Fibroblast of villous mesenchyme (primary cell): Measurements from ENCODE around the gene ITPRIP. TPM values are rescaled to one million over a fixed set of nuclear protein-coding genes. Genes with fewer than 3 reads are reported as not detected.

Source experiments
- DNase-seq: peaks from one replicate; pipeline ENCODE4 v3.0.0-alpha.2; 2010; ENCODE audit warnings: low read depth
- H3K4me3 ChIP-seq: 2 replicates; pipeline ENCODE4 v1.5.1; 2011; ENCODE audit warnings: low read depth, mild to moderate bottlenecking, low read length
- CTCF ChIP-seq: IDR thresholded peaks from 2 replicates; pipeline ENCODE4 v1.5.1; 2012; ENCODE audit warnings: low read depth, mild to moderate bottlenecking, low read length; ENCODE audit not compliant: insufficient read depth
- total RNA-seq: library from RNA; depleted of rRNA; stranded (reverse); fragments of >200 nt; gene quantifications from 2 replicates; pipeline ENCODE4 v1.2.3, GENCODE V29; 2012

The ITPRIP gene
- total RNA-seq, 1 donor, result 9.9 TPM

- no peak for TF ChIP-seq CTCF
- no peak overlapping the region for H3K4me3 ChIP-seq
- peak; percentile 82 for DNase-seq
These were observed 11.4 kb upstream of the ITPRIP start for GRCh38 chr10:104349623-104350126.

- DNase-seq, result no peak
- TF ChIP-seq CTCF, result no peak
- H3K4me3 ChIP-seq, result no peak overlapping the region
These were observed 10.3 kb upstream of the ITPRIP start for GRCh38 chr10:104348601-104349000.

GRCh38 chr10:104347295-104348045, 9.2 kb upstream of the ITPRIP start:
- no peak for DNase-seq
- H3K4me3 ChIP-seq, result no peak overlapping the region
- no peak for TF ChIP-seq CTCF

GRCh38 chr10:104345941-104346340, 7.7 kb upstream of the ITPRIP start:
- TF ChIP-seq CTCF, result no peak
- no peak overlapping the region for H3K4me3 ChIP-seq
- DNase-seq, result no peak

- no peak for DNase-seq
- TF ChIP-seq CTCF, result no peak
- no peak overlapping the region for H3K4me3 ChIP-seq
These were observed 7.2 kb upstream of the ITPRIP start for GRCh38 chr10:104345515-104345914.

- no peak overlapping the region for H3K4me3 ChIP-seq
- no peak for DNase-seq
- TF ChIP-seq CTCF, result no peak
These were observed 6.0 kb upstream of the ITPRIP start for GRCh38 chr10:104344219-104344618.
